HepG2 (cell line): Measurements from ENCODE around the gene MFF. TPM values are rescaled to one million over a fixed set of nuclear protein-coding genes. Genes with fewer than 3 reads are reported as not detected.

Source experiments
- ATAC-seq: fragments of 200-7000 bp; cut with Tn5 transposase; 3 replicates; pipeline ENCODE4 v1.9.1; 2020; ENCODE audit warnings: mild to moderate bottlenecking, moderate library complexity
- BruUV-seq: library from RNA; stranded (reverse); fragments of 400-500 nt; replicated peaks from 2 replicates; lab custom pipeline; 2021; lab: Mats Ljungman, UMichigan
- CTCF ChIA-PET: fragments of 300-600 bp; formaldehyde crosslinking; extraction: SDS; loops from one replicate; lab custom pipeline; 2021; ENCODE audit warnings: low total read pairs, inconsistent platforms, low intra/inter-chr PET ratio; lab: Yijun Ruan, JAX
- POLR2A ChIA-PET: fragments of 350-600 bp; sonication (Branson Sonifier 250); formaldehyde crosslinking; loops from one replicate; lab custom pipeline; 2020; ENCODE audit warnings: antibody characterized with exemption, inconsistent platforms; lab: Yijun Ruan, JAX
- DNase-seq: peaks from one replicate; pipeline ENCODE4 v3.0.0-alpha.2; 2015; ENCODE audit warnings: low spot score
- FAIRE-seq: peaks from 3 replicates; lab custom pipeline; 2011; peaks lifted over from hg19 to GRCh38; lab: Jason Lieb, UNC
- H2AFZ ChIP-seq: one replicate; pipeline ENCODE4 v1.6.1; 2011; ENCODE audit warnings: low read length, inconsistent platforms
- H3K27ac ChIP-seq: fragments of 300-600 bp; 3 replicates; pipeline ENCODE4 v1.8.0; 2011; ENCODE audit warnings: mixed run types, mild to moderate bottlenecking, mixed read lengths, low read length, inconsistent platforms; ENCODE audit not compliant: insufficient read depth; ENCODE audit errors: extremely low read length
- H3K27me3 ChIP-seq, 2 experiments: fragments of 200-600 bp in 1 of 2; 2 replicates in 1 of 2; 3 replicates in 1 of 2; pipeline versions ENCODE4 v1.6.0 to v1.8.0; 2011; ENCODE audit warnings: low read length in 2 of 2, mild to moderate bottlenecking in 2 of 2, moderate library complexity in 2 of 2, inconsistent platforms in 1 of 2; ENCODE audit not compliant: insufficient read depth in 2 of 2, control insufficient read depth in 1 of 2
- H3K36me3 ChIP-seq, 2 experiments: fragments of 200-600 bp in 1 of 2; replicated peaks in 1 of 2; 2 replicates in 1 of 2; 3 replicates in 1 of 2; pipeline versions ENCODE4 v1.5.1 to v1.8.0; 2011; ENCODE audit warnings: low read length in 2 of 2, inconsistent platforms in 1 of 2; ENCODE audit not compliant: insufficient read depth in 2 of 2, control insufficient read depth in 1 of 2
- H3K4me1 ChIP-seq: 2 replicates; pipeline ENCODE4 v1.5.1; 2012; ENCODE audit warnings: low read length, inconsistent platforms; ENCODE audit not compliant: insufficient read depth
- H3K4me2 ChIP-seq: 2 replicates; pipeline ENCODE4 v1.6.0; 2011; ENCODE audit warnings: low read depth, low read length, inconsistent platforms
- H3K4me3 ChIP-seq, 3 experiments: fragments of 200-600 bp in 1 of 3; sonication (generic), shearing (Covaris generic) in 1 of 3; replicated peaks in 1 of 3; 2 replicates each; pipeline ENCODE4 v1.5.1; 2011 to 2016; ENCODE audit warnings: low read length in 3 of 3, inconsistent platforms in 2 of 3, low read depth in 2 of 3, mild to moderate bottlenecking in 2 of 3, control low read depth in 1 of 3, mixed read lengths in 1 of 3; ENCODE audit not compliant: insufficient read depth in 1 of 3
- H3K79me2 ChIP-seq: one replicate; pipeline ENCODE4 v1.6.1; 2011; ENCODE audit warnings: low read length, inconsistent platforms; ENCODE audit not compliant: insufficient read depth
- H3K9ac ChIP-seq: 2 replicates; pipeline ENCODE4 v1.6.0; 2011; ENCODE audit warnings: mild to moderate bottlenecking, low read depth, low read length, inconsistent platforms; ENCODE audit not compliant: insufficient read depth
- H3K9me3 ChIP-seq: 2 replicates; pipeline ENCODE4 v1.5.1; 2012; ENCODE audit warnings: mild to moderate bottlenecking, low read length
- H4K20me1 ChIP-seq: 2 replicates; pipeline ENCODE4 v1.6.0; 2011; ENCODE audit warnings: inconsistent platforms, mild to moderate bottlenecking, low read length, moderate library complexity; ENCODE audit not compliant: insufficient read depth
- ATF2 ChIP-seq: sonication (generic); formaldehyde crosslinking; IDR thresholded peaks from 2 replicates; pipeline ENCODE4 v1.4.0; 2020; ENCODE audit warnings: missing genetic modification reagents
- HCFC1 ChIP-seq: fragments of 150-350 bp; IDR thresholded peaks from 2 replicates; pipeline ENCODE4 v1.6.1; 2014; ENCODE audit warnings: low read depth, low read length
- JDP2 ChIP-seq: sonication (generic); formaldehyde crosslinking; IDR thresholded peaks from 2 replicates; pipeline ENCODE4 v1.8.1; 2022; ENCODE audit warnings: missing genetic modification reagents, borderline replicate concordance
- RBFOX2 ChIP-seq: fragments of 200-400 bp; formaldehyde crosslinking; IDR thresholded peaks from 2 replicates; pipeline ENCODE4 v1.6.1; 2017; ENCODE audit warnings: low read depth, mild to moderate bottlenecking, low read length
- TBL1XR1 ChIP-seq: fragments of 150-350 bp; IDR thresholded peaks from 2 replicates; pipeline ENCODE4 v1.6.1; 2014; ENCODE audit warnings: borderline replicate concordance, low read length; ENCODE audit not compliant: partially characterized antibody
- U2AF1 ChIP-seq: fragments of 200-400 bp; formaldehyde crosslinking; optimal IDR thresholded peaks from 2 replicates; pipeline ENCODE3; 2017; ENCODE audit warnings: mild to moderate bottlenecking, low read depth, low read length
- ZBTB25 ChIP-seq: IDR thresholded peaks from 2 replicates; pipeline ENCODE4 v1.6.1; 2018; ENCODE audit warnings: missing genetic modification reagents
- ZFP82 ChIP-seq: sonication (generic); formaldehyde crosslinking; IDR thresholded peaks from 2 replicates; pipeline ENCODE4 v1.5.1; 2020; ENCODE audit warnings: mild to moderate bottlenecking, missing genetic modification reagents, borderline replicate concordance
- ZNF121 ChIP-seq: sonication (generic); formaldehyde crosslinking; IDR thresholded peaks from 2 replicates; pipeline ENCODE4 v1.5.0; 2020; ENCODE audit warnings: mild to moderate bottlenecking, missing genetic modification reagents
- ZNF18 ChIP-seq: sonication (generic); formaldehyde crosslinking; IDR thresholded peaks from 2 replicates; pipeline ENCODE4 v1.8.0; 2022; ENCODE audit warnings: mild to moderate bottlenecking, missing genetic modification reagents; ENCODE audit not compliant: insufficient replicate concordance
- ZNF44 ChIP-seq: sonication (generic); formaldehyde crosslinking; IDR thresholded peaks from 2 replicates; pipeline ENCODE4 v1.5.1; 2020; ENCODE audit warnings: mild to moderate bottlenecking, missing genetic modification reagents
- ZNF501 ChIP-seq: sonication (generic); formaldehyde crosslinking; IDR thresholded peaks from 2 replicates; pipeline ENCODE4 v1.5.1; 2020; ENCODE audit warnings: mild to moderate bottlenecking, moderate library complexity, missing genetic modification reagents
- ZNF772 ChIP-seq: sonication (generic); formaldehyde crosslinking; IDR thresholded peaks from 2 replicates; pipeline ENCODE4 v1.5.0; 2020; ENCODE audit warnings: mild to moderate bottlenecking, missing genetic modification reagents
- WGBS: methylation state at CpG from one replicate; pipeline ENCODE4 v1.1.6; 2017; ENCODE audit warnings: low lambda C conversion rate; 5-methylcytosine and 5-hydroxymethylcytosine counted together
- in situ Hi-C: cut with HindIII; loops from 2 replicates; pipeline ENCODE4 v1.10.0; 2017; ENCODE audit warnings: low pct_unique_long_range_greater_than_20kb; ENCODE audit not compliant: extremely low pct_ligation_motif_present
- intact Hi-C: fragments of 100-400 bp; cut with micrococcal nuclease; formaldehyde crosslinking; loops from one replicate; pipeline ENCODE4 v1.10.0; 2022; ENCODE audit not compliant: unreplicated experiment
- polyA plus RNA-seq, 8 experiments: library from polyadenylated mRNA; depleted of rRNA in 3 of 8; stranded (reverse) in 7 of 8; unstranded in 1 of 8; fragments of >200 nt; fragmentation: Illumina TruSeq in 4 of 8; extraction: Trizol in 4 of 8; gene quantifications; 2 replicates each; pipeline versions ENCODE4 v1.2.1 to v1.2.3, GENCODE V29; 2011 to 2016; ENCODE audit warnings: low read depth in 4 of 8, missing spikeins in 1 of 8, mixed read lengths in 1 of 8; ENCODE audit not compliant: insufficient read depth in 1 of 8
- total RNA-seq, 5 experiments: library from RNA; depleted of rRNA; stranded (reverse); fragments of >200 nt; fragmentation: Illumina TruSeq; extraction: Trizol; gene quantifications; 2 replicates each; pipeline ENCODE4 v1.2.3, GENCODE V29; 2016; ENCODE audit warnings: low read depth in 1 of 5
- TF ChIP-seq, protein P1 (sequence below): IDR thresholded peaks from 2 replicates; pipeline ENCODE4 v1.6.1; 2016; ENCODE audit warnings: missing genetic modification reagents, missing compliant biosample characterization
- TF ChIP-seq, protein P2 (sequence below), 2 experiments: sonication (generic) in 1 of 2; formaldehyde crosslinking in 1 of 2; IDR thresholded peaks; 2 replicates each; pipeline versions ENCODE4 v1.4.0 to v1.6.1; 2016 to 2020; ENCODE audit warnings: borderline replicate concordance in 1 of 2, low read depth in 1 of 2, mild to moderate bottlenecking in 1 of 2, missing genetic modification reagents in 1 of 2

The MFF gene
- total and polyA plus RNA-seq, 2 of the 13 experiments (the other 11 are each of a cell fraction or from before 2014, with no cell fraction given), result 81.9 to 156 TPM

DNA sequence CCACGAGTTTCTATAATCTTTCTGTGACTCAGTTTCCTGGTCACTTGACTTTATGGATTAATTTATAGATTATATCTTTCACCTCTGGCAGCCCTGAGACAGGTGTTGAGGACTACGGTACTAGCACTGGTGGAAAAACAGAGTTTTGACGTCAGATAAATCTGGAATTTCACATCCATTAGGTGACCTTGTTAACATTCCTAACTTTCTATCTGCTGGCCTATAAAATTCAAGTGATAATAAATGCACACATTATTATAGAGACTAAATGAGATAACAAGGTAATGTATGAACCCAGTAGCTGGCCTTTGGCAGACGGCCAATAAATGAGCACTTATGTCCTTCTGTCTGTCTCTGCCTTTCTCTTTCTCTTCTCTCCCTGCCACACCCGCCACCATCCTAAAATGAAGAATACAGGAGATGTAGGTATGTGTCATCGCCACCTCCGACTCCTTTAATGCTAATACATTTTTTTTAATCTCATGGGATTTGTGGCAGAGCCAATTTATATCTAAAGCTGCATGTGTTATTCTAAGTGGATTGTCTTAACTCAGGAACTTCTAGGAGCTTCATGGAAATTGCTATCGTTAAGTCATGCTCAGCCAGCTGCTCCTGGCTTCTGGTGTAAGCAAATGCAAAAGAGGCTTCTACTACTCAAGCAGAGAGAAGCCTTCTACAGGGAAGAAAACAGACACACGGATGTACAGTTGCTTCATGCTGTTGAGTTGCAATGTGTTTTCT, 51.8 kb downstream of the MFF start:
- WGBS, result 45% methylated on average over 9 of the region's 9 CpGs
- in situ Hi-C loops (no loop called here), intact Hi-C loops (no loop called here)
- Histone ChIP-seq H3K4me3 (no peak overlapping the region), H3K36me3 (no peaks in the 10 kb centered on the region), H3K4me2 (no peak overlapping the region), H3K79me2 (no peaks in the 10 kb centered on the region), H2AFZ (no peak overlapping the region), H3K27ac (no peak overlapping the region), H3K4me1 (no peaks in the 10 kb centered on the region), H3K27me3 (0 out of 5 replicates have a peak, but pooled peaks cover 0 to 3% of the 10 kb centered on the region in 2 experiments), H3K9ac (no peak overlapping the region), H3K9me3 (no peaks in the 10 kb centered on the region), H4K20me1 (no peaks in the 10 kb centered on the region)
- FAIRE-seq, result no peak
- ChIA-PET POLR2A (no interaction called here), CTCF (no interaction called here)
- ATAC-seq, result no peak
- DNase-seq, result no peak
- no TSS peak for BruUV-seq
- TF ChIP-seq U2AF1, result no peak
- no peak for TF ChIP-seq ZFP82 (CRISPR knock-in tag)
- TF ChIP-seq JDP2 (CRISPR knock-in tag), result no peak
- TF ChIP-seq ZNF18 (CRISPR knock-in tag), result no peak
- no peak for TF ChIP-seq HCFC1
- no peak for TF ChIP-seq ZNF121 (CRISPR knock-in tag)
- no peak for TF ChIP-seq ZBTB25 (CRISPR knock-in tag)
- no peak for TF ChIP-seq ZNF44 (CRISPR knock-in tag)
- no peak for TF ChIP-seq TBL1XR1
- no peak for TF ChIP-seq ZNF501 (CRISPR knock-in tag)
- no peak for TF ChIP-seq ZNF772
- no peak for TF ChIP-seq ATF2
- TF ChIP-seq, protein P1, sequence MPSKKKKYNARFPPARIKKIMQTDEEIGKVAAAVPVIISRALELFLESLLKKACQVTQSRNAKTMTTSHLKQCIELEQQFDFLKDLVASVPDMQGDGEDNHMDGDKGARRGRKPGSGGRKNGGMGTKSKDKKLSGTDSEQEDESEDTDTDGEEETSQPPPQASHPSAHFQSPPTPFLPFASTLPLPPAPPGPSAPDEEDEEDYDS (CRISPR knock-in tag), result no peak
- no peak for TF ChIP-seq RBFOX2
- TF ChIP-seq, protein P2, sequence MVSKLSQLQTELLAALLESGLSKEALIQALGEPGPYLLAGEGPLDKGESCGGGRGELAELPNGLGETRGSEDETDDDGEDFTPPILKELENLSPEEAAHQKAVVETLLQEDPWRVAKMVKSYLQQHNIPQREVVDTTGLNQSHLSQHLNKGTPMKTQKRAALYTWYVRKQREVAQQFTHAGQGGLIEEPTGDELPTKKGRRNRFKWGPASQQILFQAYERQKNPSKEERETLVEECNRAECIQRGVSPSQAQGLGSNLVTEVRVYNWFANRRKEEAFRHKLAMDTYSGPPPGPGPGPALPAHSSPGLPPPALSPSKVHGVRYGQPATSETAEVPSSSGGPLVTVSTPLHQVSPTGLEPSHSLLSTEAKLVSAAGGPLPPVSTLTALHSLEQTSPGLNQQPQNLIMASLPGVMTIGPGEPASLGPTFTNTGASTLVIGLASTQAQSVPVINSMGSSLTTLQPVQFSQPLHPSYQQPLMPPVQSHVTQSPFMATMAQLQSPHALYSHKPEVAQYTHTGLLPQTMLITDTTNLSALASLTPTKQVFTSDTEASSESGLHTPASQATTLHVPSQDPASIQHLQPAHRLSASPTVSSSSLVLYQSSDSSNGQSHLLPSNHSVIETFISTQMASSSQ (IDR thresholded peaks at IDR 0.05; ENCODE audit: low read depth), result no peak
- TF ChIP-seq, protein P2 (CRISPR knock-in tag; IDR thresholded peaks at IDR 0.05; ENCODE audit: borderline replicate concordance), result no peak
